ENCODE measurements around the gene LAMP2. TPM values are rescaled to one million over a fixed set of nuclear protein-coding genes. Genes with fewer than 3 reads are reported as not detected.
A peak's percentile ranks its signal among the peaks of the same experiment; 100 is the strongest.

The LAMP2 gene
- total and polyA plus RNA-seq, 8 donors = 77.7 to 160 (median 94.2) TPM

GRCh38 chrX:120428309-120428708 lies 40.8 kb downstream of the LAMP2 start:
- TF ChIP-seq, protein P1, sequence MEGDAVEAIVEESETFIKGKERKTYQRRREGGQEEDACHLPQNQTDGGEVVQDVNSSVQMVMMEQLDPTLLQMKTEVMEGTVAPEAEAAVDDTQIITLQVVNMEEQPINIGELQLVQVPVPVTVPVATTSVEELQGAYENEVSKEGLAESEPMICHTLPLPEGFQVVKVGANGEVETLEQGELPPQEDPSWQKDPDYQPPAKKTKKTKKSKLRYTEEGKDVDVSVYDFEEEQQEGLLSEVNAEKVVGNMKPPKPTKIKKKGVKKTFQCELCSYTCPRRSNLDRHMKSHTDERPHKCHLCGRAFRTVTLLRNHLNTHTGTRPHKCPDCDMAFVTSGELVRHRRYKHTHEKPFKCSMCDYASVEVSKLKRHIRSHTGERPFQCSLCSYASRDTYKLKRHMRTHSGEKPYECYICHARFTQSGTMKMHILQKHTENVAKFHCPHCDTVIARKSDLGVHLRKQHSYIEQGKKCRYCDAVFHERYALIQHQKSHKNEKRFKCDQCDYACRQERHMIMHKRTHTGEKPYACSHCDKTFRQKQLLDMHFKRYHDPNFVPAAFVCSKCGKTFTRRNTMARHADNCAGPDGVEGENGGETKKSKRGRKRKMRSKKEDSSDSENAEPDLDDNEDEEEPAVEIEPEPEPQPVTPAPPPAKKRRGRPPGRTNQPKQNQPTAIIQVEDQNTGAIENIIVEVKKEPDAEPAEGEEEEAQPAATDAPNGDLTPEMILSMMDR (IDR thresholded peaks at IDR 0.05) = no peak
- DNase-seq = peak in 1 of 4 donors; percentile 5
- H3K4me3 ChIP-seq = no peak overlapping the region
- H3K4me1 ChIP-seq = no peaks in the 10 kb centered on the region
- intact Hi-C loops (cut with DNase I) = no loop called here
- no peaks in the 10 kb centered on the region for H3K36me3 ChIP-seq
- ATAC-seq = no peak
- no peaks in the 10 kb centered on the region for H3K9me3 ChIP-seq
- H3K27ac ChIP-seq = no peak overlapping the region
- no peaks in the 10 kb centered on the region for H3K27me3 ChIP-seq

- H3K4me1 ChIP-seq = no peaks in the 10 kb centered on the region
- no peaks in the 10 kb centered on the region for H3K36me3 ChIP-seq
- H3K9me3 ChIP-seq = no peaks in the 10 kb centered on the region
- no peak overlapping the region for H3K27ac ChIP-seq
- no peak overlapping the region for H3K4me3 ChIP-seq
- intact Hi-C loops (cut with DNase I) = no loop called here
- no peaks in the 10 kb centered on the region for H3K27me3 ChIP-seq
- TF ChIP-seq, protein P1 (IDR thresholded peaks at IDR 0.05) = no peak
- ATAC-seq (no peak), DNase-seq (no peak)
Observed at GRCh38 chrX:120426599-120426998, 42.5 kb downstream of the LAMP2 start.

DNA sequence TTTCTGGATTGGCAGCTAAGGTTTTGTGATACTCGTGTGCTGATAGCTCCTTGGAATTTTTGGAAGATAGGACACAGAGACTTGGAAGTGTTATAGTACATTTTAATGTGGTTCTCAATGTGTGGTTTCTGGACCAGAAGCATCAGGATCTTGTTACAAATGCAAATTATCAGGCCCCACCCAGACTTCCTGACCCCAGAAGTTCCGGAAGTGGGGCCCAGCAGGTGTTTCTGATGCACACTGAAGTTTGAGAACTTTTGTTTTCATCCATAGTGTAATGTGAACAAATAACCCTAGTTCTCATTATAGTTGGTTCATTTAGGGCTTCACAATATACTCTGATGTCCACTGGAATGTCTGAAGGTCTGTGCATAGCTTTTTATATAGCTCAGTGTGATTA lies 49.6 kb downstream of the LAMP2 start:
- H3K27me3 ChIP-seq = no peaks in the 10 kb centered on the region
- ATAC-seq (no peak), DNase-seq (no peak)
- TF ChIP-seq, protein P1 (IDR thresholded peaks at IDR 0.05) = no peak
- H3K4me1 ChIP-seq = no peaks in the 10 kb centered on the region
- no peaks in the 10 kb centered on the region for H3K36me3 ChIP-seq
- H3K4me3 ChIP-seq = no peak overlapping the region
- H3K27ac ChIP-seq = no peak overlapping the region
- no peaks in the 10 kb centered on the region for H3K9me3 ChIP-seq
- intact Hi-C loops (cut with DNase I) = no loop called here

GRCh38 chrX:120408168-120408567 lies 60.9 kb downstream of the LAMP2 start:
- Histone ChIP-seq H3K27ac (no peak overlapping the region), H3K36me3 (no peaks in the 10 kb centered on the region), H3K9me3 (no peaks in the 10 kb centered on the region), H3K4me1 (no peaks in the 10 kb centered on the region), H3K27me3 (no peaks in the 10 kb centered on the region), H3K4me3 (no peak overlapping the region)
- TF ChIP-seq, protein P1 (IDR thresholded peaks at IDR 0.05) = no peak
- intact Hi-C loops (cut with DNase I) = no loop called here
- ATAC-seq = no peak
- DNase-seq = no peak

DNA sequence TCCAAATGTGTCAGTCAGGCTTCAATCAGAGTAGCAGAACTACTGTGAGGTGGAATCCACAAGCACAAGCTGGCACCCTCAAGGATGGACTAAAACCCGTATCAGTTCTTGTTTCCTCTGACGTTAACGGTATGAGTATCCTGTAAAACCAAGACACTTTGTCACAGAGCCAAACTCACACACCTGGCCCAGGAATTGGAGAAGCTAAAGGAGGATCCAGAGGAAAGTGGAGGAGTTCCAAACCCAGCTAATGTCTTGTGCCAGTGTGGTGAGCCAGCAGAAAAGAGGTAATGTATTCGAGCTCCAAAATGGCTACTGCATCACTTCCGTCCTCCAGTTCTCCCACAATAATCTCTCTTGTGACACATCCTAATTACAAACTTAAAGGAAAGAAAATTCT lies 62.5 kb downstream of the LAMP2 start:
- no peaks in the 10 kb centered on the region for H3K9me3 ChIP-seq
- ATAC-seq = no peak
- TF ChIP-seq, protein P1 (IDR thresholded peaks at IDR 0.05) = no peak

More for the DNA sequence above, 62.5 kb downstream of the LAMP2 start:
- intact Hi-C loops (cut with DNase I) = no loop called here
- Histone ChIP-seq H3K27me3 (no peaks in the 10 kb centered on the region), H3K4me1 (no peaks in the 10 kb centered on the region), H3K4me3 (no peak overlapping the region), H3K36me3 (no peaks in the 10 kb centered on the region), H3K27ac (no peak overlapping the region)
- no peak for DNase-seq
